ENCODE measurements around the gene SLC12A9.

GRCh38 chr7:100825751-100826513 is 26.6 kb upstream of the SLC12A9 start:
- TF ChIP-seq ZBTB7A (IDR thresholded peaks at IDR 0.05; ENCODE audit: low read depth) (no peak), FOXM1 (IDR thresholded peaks at IDR 0.05; ENCODE audit: borderline replicate concordance, low read depth) (no peak)
